ENCODE measurements around the gene GRK2.

Gene GRK2

GRCh38 chr11:67323526-67323925 lies 57.3 kb downstream of the GRK2 start:
- H3K4me3 ChIP-seq (ENCODE audit: low read depth, low read length): no peak overlapping the region
- no peak for DNase-seq
- TF ChIP-seq, protein P1, sequence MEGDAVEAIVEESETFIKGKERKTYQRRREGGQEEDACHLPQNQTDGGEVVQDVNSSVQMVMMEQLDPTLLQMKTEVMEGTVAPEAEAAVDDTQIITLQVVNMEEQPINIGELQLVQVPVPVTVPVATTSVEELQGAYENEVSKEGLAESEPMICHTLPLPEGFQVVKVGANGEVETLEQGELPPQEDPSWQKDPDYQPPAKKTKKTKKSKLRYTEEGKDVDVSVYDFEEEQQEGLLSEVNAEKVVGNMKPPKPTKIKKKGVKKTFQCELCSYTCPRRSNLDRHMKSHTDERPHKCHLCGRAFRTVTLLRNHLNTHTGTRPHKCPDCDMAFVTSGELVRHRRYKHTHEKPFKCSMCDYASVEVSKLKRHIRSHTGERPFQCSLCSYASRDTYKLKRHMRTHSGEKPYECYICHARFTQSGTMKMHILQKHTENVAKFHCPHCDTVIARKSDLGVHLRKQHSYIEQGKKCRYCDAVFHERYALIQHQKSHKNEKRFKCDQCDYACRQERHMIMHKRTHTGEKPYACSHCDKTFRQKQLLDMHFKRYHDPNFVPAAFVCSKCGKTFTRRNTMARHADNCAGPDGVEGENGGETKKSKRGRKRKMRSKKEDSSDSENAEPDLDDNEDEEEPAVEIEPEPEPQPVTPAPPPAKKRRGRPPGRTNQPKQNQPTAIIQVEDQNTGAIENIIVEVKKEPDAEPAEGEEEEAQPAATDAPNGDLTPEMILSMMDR (IDR thresholded peaks at IDR 0.05; ENCODE audit: low read depth, low read length, missing control alignments): no peak
- in situ Hi-C loops (cut with HindIII; ENCODE audit: low pct_ligation_motif_present, low sequenced_read_pairs): no loop called here
- no peak overlapping the region for H3K27ac ChIP-seq
- H3K36me3 ChIP-seq (replicated peaks): no peaks in the 10 kb centered on the region
- H3K27me3 ChIP-seq (replicated peaks): no peaks in the 10 kb centered on the region

DNA sequence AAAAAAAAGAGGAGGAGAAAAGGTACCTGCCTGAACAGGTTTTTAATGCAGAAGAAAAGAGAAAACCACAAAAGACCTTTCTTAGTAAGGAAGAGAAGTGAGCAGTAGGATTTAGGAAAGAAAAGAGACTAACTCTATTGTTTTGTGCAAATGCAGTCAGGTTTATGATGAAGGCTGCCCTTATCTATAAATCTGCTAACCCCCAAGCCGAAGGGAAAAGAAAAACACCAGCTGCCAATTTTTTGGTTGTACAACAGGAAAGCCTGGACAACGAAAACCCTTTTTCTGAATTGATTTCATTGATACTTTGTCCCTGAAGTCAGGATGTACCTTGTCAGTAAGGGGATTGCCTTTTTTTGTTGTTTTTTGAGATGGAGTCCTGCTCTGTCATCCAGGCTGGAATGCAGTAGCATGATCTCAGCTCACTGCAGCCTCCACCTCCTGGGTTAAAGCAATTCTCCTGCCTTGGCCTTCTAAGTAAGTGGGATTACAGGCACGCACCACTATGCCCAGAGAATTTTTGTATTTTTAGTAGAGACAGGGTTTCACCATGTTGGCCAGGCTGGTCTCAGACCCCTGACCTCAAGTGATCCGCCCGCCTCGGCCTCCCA lies 65.9 kb downstream of the GRK2 start:
- Histone ChIP-seq H3K36me3 (replicated peaks) (no peaks in the 10 kb centered on the region), H3K4me3 (ENCODE audit: low read depth, low read length) (no peak overlapping the region), H3K27me3 (replicated peaks) (no peaks in the 10 kb centered on the region), H3K27ac (no peak overlapping the region)
- TF ChIP-seq, protein P1 (IDR thresholded peaks at IDR 0.05; ENCODE audit: low read depth, low read length, missing control alignments): no peak
- DNase-seq: no peak
- in situ Hi-C loops (cut with HindIII; ENCODE audit: low pct_ligation_motif_present, low sequenced_read_pairs): no loop called here
